NCI-H69 (cell line): ENCODE data around the gene SYNE2.

Experiments used
- DNase-seq: peaks from one replicate; lab custom pipeline; 2025; lab: John Stamatoyannopoulos, UW

The SYNE2 gene

GRCh38 chr14:63956326-63956725, 103.5 kb downstream of the SYNE2 start:
- DNase-seq = no peak

- no peak for DNase-seq
Observed at GRCh38 chr14:63960926-63961567, 108.2 kb downstream of the SYNE2 start.

- no peak for DNase-seq
Observed at GRCh38 chr14:63962906-63963305, 110.1 kb downstream of the SYNE2 start.

- DNase-seq = no peak
Observed at GRCh38 chr14:63963439-63963838, 110.6 kb downstream of the SYNE2 start.

GRCh38 chr14:63964113-63964512, 111.3 kb downstream of the SYNE2 start:
- peak; percentile 70 for DNase-seq

GRCh38 chr14:63966407-63966806, 113.6 kb downstream of the SYNE2 start:
- no peak for DNase-seq

- DNase-seq = peak; percentile 75
Observed at GRCh38 chr14:63972323-63972932, 119.6 kb downstream of the SYNE2 start.

- DNase-seq = no peak
Observed at GRCh38 chr14:63974176-63974575, 121.4 kb downstream of the SYNE2 start.

- no peak for DNase-seq
Observed at GRCh38 chr14:63981569-63981968, 128.8 kb downstream of the SYNE2 start.

- no peak for DNase-seq
Observed at GRCh38 chr14:63982156-63982555, 129.4 kb downstream of the SYNE2 start.

GRCh38 chr14:63982629-63983028, 129.8 kb downstream of the SYNE2 start:
- DNase-seq = no peak

GRCh38 chr14:63986789-63987533, 134.2 kb downstream of the SYNE2 start:
- DNase-seq = no peak

GRCh38 chr14:63988579-63988978, 135.8 kb downstream of the SYNE2 start:
- no peak for DNase-seq

- no peak for DNase-seq
Observed at GRCh38 chr14:63991833-63992232, 139.0 kb downstream of the SYNE2 start.

- no peak for DNase-seq
Observed at GRCh38 chr14:63992858-63993257, 140.1 kb downstream of the SYNE2 start.

- no peak for DNase-seq
Observed at GRCh38 chr14:63993992-63994391, 141.2 kb downstream of the SYNE2 start.

GRCh38 chr14:63995285-63995684, 142.5 kb downstream of the SYNE2 start:
- DNase-seq = no peak

- no peak for DNase-seq
Observed at GRCh38 chr14:63996016-63996415, 143.2 kb downstream of the SYNE2 start.

- no peak for DNase-seq
Observed at GRCh38 chr14:63996625-63997220, 143.9 kb downstream of the SYNE2 start.

- no peak for DNase-seq
Observed at GRCh38 chr14:64000749-64001148, 147.9 kb downstream of the SYNE2 start.

GRCh38 chr14:64005822-64006221, 153.0 kb downstream of the SYNE2 start:
- no peak for DNase-seq

- DNase-seq = no peak
Observed at GRCh38 chr14:64008016-64008415, 155.2 kb downstream of the SYNE2 start.

- no peak for DNase-seq
Observed at GRCh38 chr14:64012003-64012402, 159.2 kb downstream of the SYNE2 start.
